C4-2B (cell line): Measurements from ENCODE around the gene PTH1R.

Experiments used
- H3K27ac ChIP-seq: fragments of 450-650 bp; 2 replicates; pipeline ENCODE4 v1.5.1; 2017
- CTCF ChIP-seq: fragments of 450-650 bp; conservative IDR thresholded peaks from 2 replicates; pipeline ENCODE4 v1.5.1; 2017; ENCODE audit warnings: mild to moderate bottlenecking
- ZFX ChIP-seq: fragments of 450-650 bp; IDR thresholded peaks from 2 replicates; pipeline ENCODE4 v1.6.1; 2017

The PTH1R gene

DNA sequence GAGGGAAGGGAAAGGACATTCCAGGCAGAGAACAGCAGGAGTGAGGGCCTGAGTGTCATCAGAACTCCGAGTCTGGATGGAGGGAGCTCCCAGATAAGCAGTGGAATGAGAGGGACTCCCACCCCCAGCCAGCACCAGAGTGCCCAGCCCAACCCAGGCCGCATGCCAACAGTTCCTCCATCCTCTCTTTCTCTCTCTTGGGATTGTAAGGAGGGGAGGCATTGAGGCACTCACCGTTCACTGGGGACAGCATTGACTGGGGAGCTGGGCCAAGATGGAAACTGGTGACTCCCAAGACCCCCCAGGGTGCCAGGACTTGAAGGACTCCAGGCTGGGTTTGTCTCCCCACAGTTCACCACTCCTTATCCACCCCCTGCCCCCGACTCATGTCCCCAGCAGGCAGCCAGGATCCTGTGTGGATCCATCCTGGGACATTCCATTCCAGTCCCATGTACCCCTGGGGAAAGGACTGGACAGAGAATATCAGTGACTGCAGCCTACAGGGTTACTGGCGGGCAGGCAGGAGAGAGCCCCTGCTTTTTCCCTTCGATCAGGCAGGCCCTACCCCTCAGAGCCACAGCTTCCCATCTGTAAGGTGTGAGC lies 15.7 kb downstream of the PTH1R start:
- peak overlapping the region; percentile 28; the same call in 1 of the 2 replicates for H3K27ac ChIP-seq
- TF ChIP-seq CTCF (no peak), ZFX (no peak)

- no peak overlapping the region for H3K27ac ChIP-seq
Measured at GRCh38 chr3:46893763-46894162, 16.2 kb downstream of the PTH1R start.

DNA sequence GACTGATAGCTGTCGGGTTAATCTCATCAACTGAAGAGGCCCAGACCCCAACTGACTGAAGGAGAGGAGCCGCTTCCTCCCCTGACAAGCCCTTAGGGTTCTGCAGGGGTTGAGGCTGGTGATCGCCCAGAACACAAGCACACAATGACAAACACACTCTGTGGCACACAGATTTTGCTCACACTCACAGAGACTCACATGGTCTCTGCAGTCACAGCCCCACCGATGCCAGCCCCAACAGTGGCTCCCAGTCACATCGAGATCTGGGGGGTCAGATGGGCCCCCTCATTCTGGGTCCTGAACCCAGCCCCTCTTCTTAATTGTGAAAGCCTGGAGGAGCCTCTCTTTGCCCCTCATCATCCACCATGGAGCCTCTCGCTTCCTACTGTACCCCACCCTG lies 16.7 kb downstream of the PTH1R start:
- TF ChIP-seq ZFX (no peak), CTCF (no peak)
- H3K27ac ChIP-seq: no peak overlapping the region

More at GRCh38 chr3:46893763-46894162, 16.2 kb downstream of the PTH1R start:
- no peak for TF ChIP-seq CTCF
- TF ChIP-seq ZFX: no peak

DNA sequence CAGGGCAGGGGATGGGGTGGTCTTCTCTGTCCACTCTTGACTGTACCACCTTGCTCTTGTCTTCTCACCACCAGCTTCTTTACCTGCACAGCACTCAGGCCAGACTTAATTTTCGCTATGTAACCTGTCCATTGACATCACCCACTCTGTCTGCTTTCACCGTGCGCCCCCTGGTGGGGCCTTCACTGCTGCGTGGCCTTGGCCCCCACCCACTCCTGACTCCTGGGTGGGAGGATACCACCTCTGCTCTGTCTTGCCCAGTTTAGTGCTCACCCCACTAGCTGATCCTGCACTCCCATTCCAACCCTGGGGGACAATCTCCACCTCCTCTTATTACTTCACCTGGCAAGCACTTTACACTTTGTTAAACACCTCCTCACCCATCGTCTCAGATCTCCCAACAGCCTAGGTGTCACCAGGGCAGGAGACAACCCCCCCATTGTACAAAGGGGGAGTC lies 17.7 kb downstream of the PTH1R start:
- H3K27ac ChIP-seq: no peak overlapping the region
- no peak for TF ChIP-seq ZFX
- peak; percentile 86 for TF ChIP-seq CTCF

GRCh38 chr3:46895761-46896160 lies 18.2 kb downstream of the PTH1R start:
- TF ChIP-seq CTCF (no peak), ZFX (no peak)
- no peak overlapping the region for H3K27ac ChIP-seq

DNA sequence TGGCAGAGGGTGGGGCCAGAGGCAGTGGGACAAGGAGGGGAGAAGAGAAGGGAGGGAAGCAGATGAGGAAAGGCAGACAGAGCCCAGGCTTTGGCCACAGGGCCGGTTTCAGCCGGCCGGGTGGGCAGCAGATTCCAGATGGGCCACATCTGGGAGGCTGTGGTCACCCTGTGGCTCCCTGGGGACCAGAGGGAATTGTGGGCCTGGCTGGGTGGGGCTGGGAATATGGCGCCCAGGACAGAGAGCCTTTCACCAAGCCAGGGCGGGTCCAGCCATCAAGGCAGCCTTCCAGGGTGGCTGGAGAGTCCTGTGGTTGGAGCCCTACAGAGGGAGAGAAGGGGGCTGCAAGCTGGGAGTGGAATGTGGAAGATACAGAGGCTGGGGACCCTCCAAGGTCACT lies 18.9 kb downstream of the PTH1R start:
- no peak overlapping the region for H3K27ac ChIP-seq
- no peak for TF ChIP-seq ZFX
- no peak for TF ChIP-seq CTCF

GRCh38 chr3:46897031-46897430 lies 19.5 kb downstream of the PTH1R start:
- TF ChIP-seq CTCF: no peak
- TF ChIP-seq ZFX: no peak
- no peak overlapping the region for H3K27ac ChIP-seq
